ENCODE measurements around the gene IPO13. TPM values are rescaled to one million over a fixed set of nuclear protein-coding genes. Genes with fewer than 3 reads are reported as not detected.

Gene IPO13
- total and polyA plus RNA-seq, 2 experiments from 2014 or later = 26.2 to 28.6 TPM

DNA sequence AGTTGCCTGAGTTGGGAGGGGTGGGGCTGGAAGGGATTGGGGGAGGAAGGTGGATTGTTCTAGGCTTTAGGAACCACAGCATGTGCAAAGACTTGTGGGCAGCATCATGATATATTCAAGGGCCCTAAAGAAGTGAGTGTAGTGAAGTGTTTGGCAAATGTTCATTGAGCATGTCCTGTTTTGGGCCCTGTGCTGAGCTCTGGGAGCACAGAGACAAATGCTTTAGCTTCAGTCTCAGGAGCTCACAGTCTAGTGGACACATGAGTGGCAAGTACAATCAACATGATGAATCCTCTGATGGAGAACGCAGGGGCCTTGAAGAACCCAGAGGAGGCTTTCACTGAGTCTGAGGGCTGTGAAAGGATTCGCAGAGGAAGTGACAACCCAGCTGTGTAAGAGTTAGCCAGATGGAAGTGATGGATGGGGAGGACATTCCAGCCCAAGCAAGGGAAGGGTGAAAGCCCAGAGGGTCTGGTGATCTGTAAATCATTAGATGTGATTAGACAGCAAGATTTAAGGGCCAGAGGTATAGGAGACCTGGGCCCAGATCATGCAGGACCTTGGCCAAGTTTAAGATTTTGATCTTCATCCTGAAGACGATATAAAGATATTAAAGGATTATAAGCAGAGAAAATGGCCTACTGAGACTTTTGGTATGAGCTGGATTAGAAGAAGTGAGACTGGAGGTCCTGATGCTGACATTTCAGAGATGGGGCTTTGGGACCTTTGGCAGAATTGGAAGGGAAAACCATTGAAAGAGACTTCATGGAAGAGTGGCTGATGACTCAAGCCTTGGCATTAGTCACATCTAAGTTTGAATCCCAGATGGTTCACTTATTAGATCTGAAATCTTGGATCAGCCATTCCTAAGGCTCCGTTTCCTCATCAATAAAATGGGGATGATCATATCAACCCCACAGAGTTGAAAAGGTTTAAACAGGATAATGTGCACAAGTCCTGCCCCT is 4.6 kb downstream of the IPO13 start:
- Histone ChIP-seq H3K9me3 (ENCODE audit: low read depth) (no peaks in the 10 kb centered on the region), H3K36me3 (no peaks in the 10 kb centered on the region), H3K27ac (no peak overlapping the region), H3K27me3 (no peaks in the 10 kb centered on the region), H3K4me1 (ENCODE audit: low read depth) (peaks cover 11% of the 10 kb centered on the region), H3K4me3 (no peak overlapping the region)
- no peak for DNase-seq (ENCODE audit: low read depth in 1 of 2, low spot score in 1 of 2)
- TF ChIP-seq, protein P1, sequence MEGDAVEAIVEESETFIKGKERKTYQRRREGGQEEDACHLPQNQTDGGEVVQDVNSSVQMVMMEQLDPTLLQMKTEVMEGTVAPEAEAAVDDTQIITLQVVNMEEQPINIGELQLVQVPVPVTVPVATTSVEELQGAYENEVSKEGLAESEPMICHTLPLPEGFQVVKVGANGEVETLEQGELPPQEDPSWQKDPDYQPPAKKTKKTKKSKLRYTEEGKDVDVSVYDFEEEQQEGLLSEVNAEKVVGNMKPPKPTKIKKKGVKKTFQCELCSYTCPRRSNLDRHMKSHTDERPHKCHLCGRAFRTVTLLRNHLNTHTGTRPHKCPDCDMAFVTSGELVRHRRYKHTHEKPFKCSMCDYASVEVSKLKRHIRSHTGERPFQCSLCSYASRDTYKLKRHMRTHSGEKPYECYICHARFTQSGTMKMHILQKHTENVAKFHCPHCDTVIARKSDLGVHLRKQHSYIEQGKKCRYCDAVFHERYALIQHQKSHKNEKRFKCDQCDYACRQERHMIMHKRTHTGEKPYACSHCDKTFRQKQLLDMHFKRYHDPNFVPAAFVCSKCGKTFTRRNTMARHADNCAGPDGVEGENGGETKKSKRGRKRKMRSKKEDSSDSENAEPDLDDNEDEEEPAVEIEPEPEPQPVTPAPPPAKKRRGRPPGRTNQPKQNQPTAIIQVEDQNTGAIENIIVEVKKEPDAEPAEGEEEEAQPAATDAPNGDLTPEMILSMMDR (IDR thresholded peaks at IDR 0.05; ENCODE audit: low read depth, low read length) = no peak

DNA sequence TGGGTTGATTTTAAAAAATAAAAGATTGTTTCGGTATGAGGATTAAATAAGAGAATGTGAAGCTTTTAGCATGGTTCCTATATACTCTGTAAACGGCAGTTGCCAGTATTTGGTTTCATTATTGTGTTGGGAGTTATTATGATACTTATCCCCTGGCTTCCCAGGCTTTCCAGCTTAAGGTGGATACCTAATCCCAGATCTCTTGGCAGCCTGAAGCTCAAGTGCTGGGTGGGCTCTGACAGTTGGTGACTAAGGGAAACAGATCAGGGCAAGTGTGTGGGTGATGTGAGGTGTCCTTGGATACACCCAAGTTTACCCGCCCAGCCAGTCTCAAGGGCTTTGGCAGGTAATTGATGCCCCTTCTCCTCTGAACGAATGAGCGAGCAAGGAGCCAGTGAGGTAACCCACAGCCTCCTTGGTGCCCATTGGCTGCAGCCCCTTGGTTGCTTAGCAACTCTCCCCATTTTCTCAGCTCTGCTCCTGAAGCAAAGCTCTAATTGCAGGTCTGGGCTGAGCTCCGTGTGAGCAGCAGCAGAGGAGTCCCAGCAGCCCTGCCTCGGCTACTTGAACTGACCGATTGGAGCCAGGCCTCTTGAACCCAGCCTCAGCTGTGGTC is 6.1 kb downstream of the IPO13 start:
- H3K9me3 ChIP-seq (ENCODE audit: low read depth) = no peaks in the 10 kb centered on the region
- no peaks in the 10 kb centered on the region for H3K27me3 ChIP-seq
- no peak overlapping the region for H3K4me3 ChIP-seq
- TF ChIP-seq, protein P1 (IDR thresholded peaks at IDR 0.05; ENCODE audit: low read depth, low read length) = no peak
- DNase-seq (ENCODE audit: low read depth in 1 of 2, low spot score in 1 of 2) = peak in 1 of 2 donors; percentile 55
- H3K27ac ChIP-seq = no peak overlapping the region
- peaks cover 5% of the 10 kb centered on the region for H3K4me1 ChIP-seq (ENCODE audit: low read depth)
- H3K36me3 ChIP-seq = peaks cover 7% of the 10 kb centered on the region

DNA sequence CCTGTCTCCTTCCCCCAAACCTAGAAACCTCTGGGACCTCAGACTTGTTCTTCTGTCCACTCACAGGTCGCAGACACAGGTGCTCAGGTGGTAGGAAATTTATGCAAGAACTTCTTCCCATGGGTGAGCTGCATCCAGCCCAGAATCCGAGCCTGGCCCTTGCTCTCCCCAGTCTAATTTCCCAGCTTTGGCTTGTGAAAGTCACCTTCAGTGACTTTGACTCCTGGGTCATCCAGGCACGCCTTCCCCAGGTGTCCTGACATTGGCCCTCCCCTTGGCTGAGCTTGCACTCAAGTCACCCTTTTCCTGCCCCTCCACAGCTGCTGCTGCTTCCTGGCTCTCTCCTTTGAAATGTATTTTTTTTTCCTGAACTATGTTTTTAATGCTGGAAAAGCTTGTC is 6.6 kb downstream of the IPO13 start:
- peaks cover 3% of the 10 kb centered on the region for H3K4me1 ChIP-seq (ENCODE audit: low read depth)
- DNase-seq (ENCODE audit: low read depth in 1 of 2, low spot score in 1 of 2) = no peak
- H3K36me3 ChIP-seq = peaks cover 9% of the 10 kb centered on the region
- TF ChIP-seq, protein P1 (IDR thresholded peaks at IDR 0.05; ENCODE audit: low read depth, low read length) = no peak
- H3K27me3 ChIP-seq = no peaks in the 10 kb centered on the region
- no peak overlapping the region for H3K4me3 ChIP-seq
- H3K9me3 ChIP-seq (ENCODE audit: low read depth) = no peaks in the 10 kb centered on the region
- H3K27ac ChIP-seq = no peak overlapping the region

DNA sequence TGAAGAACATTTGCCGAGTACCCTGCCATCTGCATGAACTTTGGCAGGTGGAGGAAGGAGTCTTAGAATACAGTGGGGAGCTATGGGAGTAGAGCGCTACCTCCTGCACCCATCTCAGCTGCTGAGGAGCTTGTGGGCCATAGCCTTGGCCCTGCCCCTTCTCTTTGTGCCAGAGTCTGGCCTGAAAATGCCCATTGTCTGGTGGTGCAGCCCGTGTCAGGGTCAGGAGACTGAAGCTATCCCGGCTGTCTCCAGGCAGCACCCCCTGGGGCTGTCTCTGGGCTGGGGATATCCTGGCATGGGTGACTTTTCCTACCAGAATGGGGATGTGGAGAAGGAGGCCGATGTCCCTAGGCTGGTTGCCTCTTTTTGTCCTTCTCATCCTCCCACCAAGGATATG is 7.3 kb downstream of the IPO13 start:
- Histone ChIP-seq H3K27me3 (no peaks in the 10 kb centered on the region), H3K36me3 (peaks cover 13% of the 10 kb centered on the region), H3K9me3 (ENCODE audit: low read depth) (no peaks in the 10 kb centered on the region), H3K4me1 (ENCODE audit: low read depth) (peaks cover 3% of the 10 kb centered on the region), H3K27ac (no peak overlapping the region), H3K4me3 (no peak overlapping the region)
- TF ChIP-seq, protein P1 (IDR thresholded peaks at IDR 0.05; ENCODE audit: low read depth, low read length) = no peak
- no peak for DNase-seq (ENCODE audit: low read depth in 1 of 2, low spot score in 1 of 2)

DNA sequence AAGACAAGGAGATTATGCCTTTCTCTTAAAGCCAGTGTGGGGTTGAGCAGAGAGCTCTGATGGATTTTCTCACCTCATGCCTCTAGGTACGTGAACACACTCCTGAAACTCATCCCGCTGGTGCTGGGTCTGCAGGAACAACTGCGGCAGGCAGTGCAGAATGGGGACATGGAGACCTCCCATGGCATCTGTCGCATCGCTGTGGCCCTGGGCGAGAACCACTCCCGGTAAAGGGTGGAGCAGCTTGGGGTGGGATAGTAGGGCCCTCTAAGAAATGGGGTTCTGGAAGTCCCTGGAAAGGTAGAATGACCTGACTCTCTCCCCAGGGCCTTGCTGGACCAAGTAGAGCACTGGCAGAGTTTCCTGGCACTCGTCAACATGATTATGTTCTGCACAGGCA is 9.5 kb downstream of the IPO13 start:
- H3K36me3 ChIP-seq = peaks cover 17% of the 10 kb centered on the region
- peaks cover 3% of the 10 kb centered on the region for H3K4me1 ChIP-seq (ENCODE audit: low read depth)
- no peak overlapping the region for H3K4me3 ChIP-seq
- TF ChIP-seq, protein P1 (IDR thresholded peaks at IDR 0.05; ENCODE audit: low read depth, low read length) = no peak
- no peaks in the 10 kb centered on the region for H3K9me3 ChIP-seq (ENCODE audit: low read depth)
- no peak for DNase-seq (ENCODE audit: low read depth in 1 of 2, low spot score in 1 of 2)
- no peaks in the 10 kb centered on the region for H3K27me3 ChIP-seq
- no peak overlapping the region for H3K27ac ChIP-seq
